A673 (cell line): ENCODE data around the gene NCBP1.

ENCODE experiments used
- CTCF ChIP-seq: fragments of 300-800, 200-600 bp; sonication (generic); conservative IDR thresholded peaks from 2 replicates; pipeline ENCODE4 v1.5.1; 2017; ENCODE audit warnings: low read depth, mild to moderate bottlenecking, antibody characterized with exemption, low read length, moderate library complexity, mixed read lengths
- EZH2 ChIP-seq: fragments of 200-600 bp; sonication (generic); IDR thresholded peaks from 2 replicates; pipeline ENCODE4 v1.6.1; 2017; ENCODE audit warnings: borderline replicate concordance, low read depth, mild to moderate bottlenecking, mixed read lengths, antibody characterized with exemption, low read length; ENCODE audit not compliant: poor library complexity, severe bottlenecking

- TF ChIP-seq CTCF (peak; percentile 27; the same call in 1 of the 2 replicates), EZH2 (no peak)
Measured at GRCh38 chr9:97638666-97639065, 5.0 kb downstream of the NCBP1 start.
